GM08714 (cell line): Measurements from ENCODE around the gene JARID2.

ENCODE experiments used
- H3K4me3 ChIP-seq: fragments of 200-500 bp; sonication (Bioruptor generic); 2 replicates; pipeline ENCODE4 v1.5.1; 2014; ENCODE audit warnings: mild to moderate bottlenecking, low read length, inconsistent platforms
- ZNF274 ChIP-seq: IDR thresholded peaks from 2 replicates; pipeline ENCODE4 v1.6.1; 2012; ENCODE audit warnings: mild to moderate bottlenecking, low read depth, low read length

The JARID2 gene

GRCh38 chr6:15522856-15523529 is 277.1 kb downstream of the JARID2 start:
- no peak overlapping the region for H3K4me3 ChIP-seq
- TF ChIP-seq ZNF274: no peak

GRCh38 chr6:15523679-15524630 is 278.1 kb downstream of the JARID2 start:
- no peak for TF ChIP-seq ZNF274
- H3K4me3 ChIP-seq: no peak overlapping the region

GRCh38 chr6:15524861-15525401 is 279.1 kb downstream of the JARID2 start:
- no peak for TF ChIP-seq ZNF274
- H3K4me3 ChIP-seq: no peak overlapping the region

GRCh38 chr6:15526212-15526701 is 280.4 kb downstream of the JARID2 start:
- H3K4me3 ChIP-seq: no peak overlapping the region
- TF ChIP-seq ZNF274: no peak

GRCh38 chr6:15527838-15528617 is 282.2 kb downstream of the JARID2 start:
- TF ChIP-seq ZNF274: no peak
- no peak overlapping the region for H3K4me3 ChIP-seq

GRCh38 chr6:15528870-15529269 is 283.0 kb downstream of the JARID2 start:
- H3K4me3 ChIP-seq: no peak overlapping the region
- TF ChIP-seq ZNF274: no peak

GRCh38 chr6:15530411-15530810 is 284.5 kb downstream of the JARID2 start:
- no peak overlapping the region for H3K4me3 ChIP-seq
- TF ChIP-seq ZNF274: no peak

GRCh38 chr6:15531973-15532372 is 286.1 kb downstream of the JARID2 start:
- no peak for TF ChIP-seq ZNF274
- H3K4me3 ChIP-seq: no peak overlapping the region

GRCh38 chr6:15533379-15534026 is 287.6 kb downstream of the JARID2 start:
- no peak overlapping the region for H3K4me3 ChIP-seq
- no peak for TF ChIP-seq ZNF274

- TF ChIP-seq ZNF274: no peak
- H3K4me3 ChIP-seq: no peak overlapping the region
Observed at GRCh38 chr6:15534974-15535373, 289.1 kb downstream of the JARID2 start.

GRCh38 chr6:15535495-15536197 is 289.8 kb downstream of the JARID2 start:
- TF ChIP-seq ZNF274: no peak
- no peak overlapping the region for H3K4me3 ChIP-seq

GRCh38 chr6:15536198-15536955 is 290.5 kb downstream of the JARID2 start:
- no peak overlapping the region for H3K4me3 ChIP-seq
- TF ChIP-seq ZNF274: no peak
